Endodermal cell (in vitro differentiated cells): ENCODE measurements around the gene SLC4A5. TPM values are rescaled to one million over a fixed set of nuclear protein-coding genes. Genes with fewer than 3 reads are reported as not detected.

ENCODE experiments used
- DNase-seq: peaks from one replicate; pipeline ENCODE4 v3.0.0-alpha.2; 2017
- H3K27ac ChIP-seq: 2 replicates; pipeline ENCODE4 v1.5.1; 2013; ENCODE audit warnings: mild to moderate bottlenecking, low read depth, low read length, moderate library complexity
- H3K27me3 ChIP-seq: 2 replicates; pipeline ENCODE4 v1.6.1; 2013; ENCODE audit warnings: mild to moderate bottlenecking, low read length, moderate library complexity; ENCODE audit not compliant: insufficient read depth, control insufficient read depth, poor library complexity, severe bottlenecking
- H3K36me3 ChIP-seq: 2 replicates; pipeline ENCODE4 v1.7.0; 2013; ENCODE audit warnings: mild to moderate bottlenecking, low read length, moderate library complexity; ENCODE audit not compliant: control insufficient read depth, insufficient read depth
- H3K4me1 ChIP-seq: one replicate; pipeline ENCODE4 v1.7.0; 2013; ENCODE audit warnings: low read length; ENCODE audit not compliant: control insufficient read depth, insufficient read depth
- H3K4me3 ChIP-seq: 2 replicates; pipeline ENCODE4 v1.5.1; 2013; ENCODE audit warnings: mild to moderate bottlenecking, low read length, moderate library complexity
- H3K9ac ChIP-seq: 2 replicates; pipeline ENCODE4 v1.6.1; 2013; ENCODE audit warnings: mild to moderate bottlenecking, low read length, moderate library complexity; ENCODE audit not compliant: poor library complexity, severe bottlenecking; ENCODE audit errors: extremely low read depth
- H3K9me3 ChIP-seq: 2 replicates; pipeline ENCODE4 v1.6.1; 2013; ENCODE audit warnings: mild to moderate bottlenecking, low read length, moderate library complexity; ENCODE audit not compliant: control insufficient read depth
- H3K27ac Mint-ChIP-seq: 2 replicates; pipeline ENCODE4 v1.8.0; 2020; ENCODE audit warnings: mixed read lengths
- H3K27me3 Mint-ChIP-seq: 2 replicates; pipeline ENCODE4 v1.8.0; 2021; ENCODE audit warnings: mild to moderate bottlenecking, mixed read lengths; ENCODE audit not compliant: insufficient read depth
- H3K36me3 Mint-ChIP-seq: 2 replicates; pipeline ENCODE4 v1.8.0; 2020; ENCODE audit warnings: low read depth, mixed read lengths
- H3K4me1 Mint-ChIP-seq: 2 replicates; pipeline ENCODE4 v1.8.0; 2020; ENCODE audit warnings: mixed read lengths
- H3K4me3 Mint-ChIP-seq: 2 replicates; pipeline ENCODE4 v1.8.0; 2020; ENCODE audit warnings: mild to moderate bottlenecking, moderate library complexity, mixed read lengths
- H3K9me3 Mint-ChIP-seq: 2 replicates; pipeline ENCODE4 v1.8.0; 2020; ENCODE audit warnings: mild to moderate bottlenecking, mixed read lengths
- CTCF ChIP-seq: fragments of 200-600 bp; sonication (generic); conservative IDR thresholded peaks from 2 replicates; pipeline ENCODE4 v1.5.0; 2021; ENCODE audit warnings: antibody characterized with exemption, mild to moderate bottlenecking
- WGBS, 2 experiments: methylation state at CpG; one replicate each; pipeline versions ENCODE4 v1.1.5 to v1.1.7; 2013; ENCODE audit warnings: missing lambda C conversion rate in 2 of 2, mixed read lengths in 1 of 2; ENCODE audit not compliant: insufficient coverage in 1 of 2, insufficient read length in 1 of 2; 5-methylcytosine and 5-hydroxymethylcytosine counted together
- total RNA-seq, 2 donors: library from RNA; stranded (reverse); fragmentation: NEBNext Ultra II Directional in 1 of 2; extraction: Animal tissue kit (Norgen Biotek cat#: 25700) in 1 of 2; gene quantifications; 2 replicates in 1 of 2; 3 replicates in 1 of 2; pipeline ENCODE4 v1.2.1, GENCODE V29; 2021

The SLC4A5 gene
- total RNA-seq, 2 donors from 2014 or later: 2.5 to 3.7 TPM

GRCh38 chr2:74357627-74358026 is 14.4 kb upstream of the SLC4A5 start:
- Mint-ChIP-seq H3K9me3 (no peaks in the 10 kb centered on the region), H3K27ac (no peak overlapping the region), H3K4me3 (no peak overlapping the region), H3K4me1 (no peaks in the 10 kb centered on the region), H3K36me3 (peaks cover 61% of the 10 kb centered on the region), H3K27me3 (no peaks in the 10 kb centered on the region)
- TF ChIP-seq CTCF: no peak
- no peaks in the 10 kb centered on the region for H3K4me1 ChIP-seq
- no peaks in the 10 kb centered on the region for H3K27me3 ChIP-seq
- peaks cover 77% of the 10 kb centered on the region for H3K36me3 ChIP-seq
- no peaks in the 10 kb centered on the region for H3K9me3 ChIP-seq
- H3K4me3 ChIP-seq: no peak overlapping the region
- DNase-seq: no peak
- no peak overlapping the region for H3K27ac ChIP-seq
- no peak overlapping the region for H3K9ac ChIP-seq

DNA sequence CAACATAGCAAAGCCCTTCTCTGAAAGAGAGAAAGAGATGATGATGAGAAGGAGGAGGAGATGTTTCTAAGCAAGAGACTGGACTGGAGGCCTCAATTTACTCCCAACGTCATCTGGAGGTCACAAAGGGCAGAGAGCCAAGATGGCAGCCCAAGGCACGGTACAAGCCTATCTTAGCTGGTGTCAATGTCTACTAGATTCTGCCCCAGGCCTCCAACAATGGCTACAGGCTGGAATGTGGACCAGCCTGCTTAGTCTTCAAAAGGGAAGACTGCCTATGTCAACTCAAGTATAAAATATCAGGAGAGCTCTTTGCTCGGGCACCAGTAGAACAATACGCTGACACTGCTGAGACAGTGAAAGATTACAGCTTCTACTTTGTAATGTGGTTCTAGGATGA is 6.7 kb upstream of the SLC4A5 start:
- H3K27me3 ChIP-seq: no peaks in the 10 kb centered on the region
- no peak overlapping the region for H3K4me3 ChIP-seq
- no peaks in the 10 kb centered on the region for H3K9me3 ChIP-seq
- H3K36me3 Mint-ChIP-seq: peaks cover 9% of the 10 kb centered on the region
- 94 to 96% methylated on average over 4 of the region's 4 CpGs for WGBS, 2 experiments
- peaks cover 8% of the 10 kb centered on the region for H3K36me3 ChIP-seq
- H3K4me1 Mint-ChIP-seq: peaks cover 11% of the 10 kb centered on the region
- H3K9me3 Mint-ChIP-seq: no peaks in the 10 kb centered on the region
- DNase-seq: no peak
- no peak overlapping the region for H3K9ac ChIP-seq
- no peaks in the 10 kb centered on the region for H3K4me1 ChIP-seq
- H3K27ac Mint-ChIP-seq: no peak overlapping the region
- H3K27me3 Mint-ChIP-seq: peaks cover 1% of the 10 kb centered on the region
- no peak for TF ChIP-seq CTCF
- no peak overlapping the region for H3K4me3 Mint-ChIP-seq
- no peak overlapping the region for H3K27ac ChIP-seq

- no peaks in the 10 kb centered on the region for H3K4me1 ChIP-seq
- no peak overlapping the region for H3K27ac Mint-ChIP-seq
- H3K27me3 ChIP-seq: no peaks in the 10 kb centered on the region
- H3K36me3 ChIP-seq: no peaks in the 10 kb centered on the region
- WGBS, 2 experiments: 90 to 100% methylated on average over 2 to 3 of the region's 3 CpGs
- TF ChIP-seq CTCF: no peak
- H3K4me1 Mint-ChIP-seq: peaks cover 11% of the 10 kb centered on the region
- H3K27me3 Mint-ChIP-seq: peaks cover 2% of the 10 kb centered on the region
- no peaks in the 10 kb centered on the region for H3K36me3 Mint-ChIP-seq
- no peak for DNase-seq
- no peak overlapping the region for H3K4me3 ChIP-seq
- no peaks in the 10 kb centered on the region for H3K9me3 Mint-ChIP-seq
- H3K27ac ChIP-seq: no peak overlapping the region
- H3K9ac ChIP-seq: no peak overlapping the region
- H3K4me3 Mint-ChIP-seq: no peak overlapping the region
- no peaks in the 10 kb centered on the region for H3K9me3 ChIP-seq
These were observed 4.5 kb upstream of the SLC4A5 start for GRCh38 chr2:74347742-74348141.
